AG10803 (cell line): ENCODE measurements around the gene CEP250.

Source experiments
- DNase-seq: peaks from one replicate; pipeline ENCODE4 v3.0.0; 2010; ENCODE audit warnings: low read depth
- H3K4me3 ChIP-seq: 2 replicates; pipeline ENCODE4 v1.5.1; 2011; ENCODE audit warnings: mild to moderate bottlenecking, low read length, control low read depth
- TF ChIP-seq, protein P1 (sequence below): conservative IDR thresholded peaks from 2 replicates; pipeline ENCODE4 v1.5.1; 2011; ENCODE audit warnings: mild to moderate bottlenecking, low read length, control low read depth, inconsistent platforms

CEP250 gene

GRCh38 chr20:35468671-35469334 lies 13.4 kb downstream of the CEP250 start:
- no peak overlapping the region for H3K4me3 ChIP-seq
- TF ChIP-seq, protein P1, sequence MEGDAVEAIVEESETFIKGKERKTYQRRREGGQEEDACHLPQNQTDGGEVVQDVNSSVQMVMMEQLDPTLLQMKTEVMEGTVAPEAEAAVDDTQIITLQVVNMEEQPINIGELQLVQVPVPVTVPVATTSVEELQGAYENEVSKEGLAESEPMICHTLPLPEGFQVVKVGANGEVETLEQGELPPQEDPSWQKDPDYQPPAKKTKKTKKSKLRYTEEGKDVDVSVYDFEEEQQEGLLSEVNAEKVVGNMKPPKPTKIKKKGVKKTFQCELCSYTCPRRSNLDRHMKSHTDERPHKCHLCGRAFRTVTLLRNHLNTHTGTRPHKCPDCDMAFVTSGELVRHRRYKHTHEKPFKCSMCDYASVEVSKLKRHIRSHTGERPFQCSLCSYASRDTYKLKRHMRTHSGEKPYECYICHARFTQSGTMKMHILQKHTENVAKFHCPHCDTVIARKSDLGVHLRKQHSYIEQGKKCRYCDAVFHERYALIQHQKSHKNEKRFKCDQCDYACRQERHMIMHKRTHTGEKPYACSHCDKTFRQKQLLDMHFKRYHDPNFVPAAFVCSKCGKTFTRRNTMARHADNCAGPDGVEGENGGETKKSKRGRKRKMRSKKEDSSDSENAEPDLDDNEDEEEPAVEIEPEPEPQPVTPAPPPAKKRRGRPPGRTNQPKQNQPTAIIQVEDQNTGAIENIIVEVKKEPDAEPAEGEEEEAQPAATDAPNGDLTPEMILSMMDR = no peak
- DNase-seq = no peak

DNA sequence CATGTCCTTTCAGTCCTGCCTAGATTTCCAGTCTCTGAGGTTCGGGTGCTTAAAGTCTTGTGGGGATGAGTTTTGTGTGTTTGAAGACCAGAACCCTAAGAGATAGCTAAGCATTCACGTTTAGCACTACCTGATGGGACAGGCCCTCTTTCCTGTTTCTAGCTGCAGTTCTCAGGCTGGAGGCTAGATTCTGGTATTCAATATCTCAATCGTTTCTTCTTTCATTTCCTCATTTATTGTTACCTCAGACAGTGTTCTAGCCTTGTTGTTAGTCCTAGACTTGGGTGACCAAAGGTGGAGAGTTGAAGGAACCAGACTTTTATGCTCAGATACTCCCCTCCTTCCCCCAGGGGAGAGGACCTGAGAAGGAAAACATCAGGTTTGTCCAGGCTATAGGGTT lies 16.8 kb downstream of the CEP250 start:
- no peak overlapping the region for H3K4me3 ChIP-seq
- no peak for DNase-seq
- TF ChIP-seq, protein P1 = no peak

DNA sequence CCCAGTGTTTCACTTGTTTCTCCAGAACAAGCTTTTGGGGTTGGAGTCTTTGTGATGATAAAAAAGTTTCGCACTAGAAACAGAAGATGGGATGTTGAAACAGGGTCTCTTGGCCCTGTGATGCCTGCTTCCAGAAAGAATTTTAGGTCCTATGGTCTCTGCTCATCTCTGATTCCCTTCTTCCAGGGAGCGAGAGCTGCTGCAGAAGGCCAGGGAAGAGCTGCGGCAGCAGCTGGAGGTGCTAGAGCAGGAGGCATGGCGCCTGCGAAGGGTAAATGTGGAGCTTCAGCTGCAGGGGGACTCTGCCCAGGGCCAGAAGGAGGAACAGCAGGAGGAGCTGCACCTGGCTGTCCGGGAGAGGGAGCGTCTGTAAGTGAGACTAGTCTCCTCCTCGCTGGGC lies 18.3 kb downstream of the CEP250 start:
- TF ChIP-seq, protein P1 = no peak
- DNase-seq = no peak

DNA sequence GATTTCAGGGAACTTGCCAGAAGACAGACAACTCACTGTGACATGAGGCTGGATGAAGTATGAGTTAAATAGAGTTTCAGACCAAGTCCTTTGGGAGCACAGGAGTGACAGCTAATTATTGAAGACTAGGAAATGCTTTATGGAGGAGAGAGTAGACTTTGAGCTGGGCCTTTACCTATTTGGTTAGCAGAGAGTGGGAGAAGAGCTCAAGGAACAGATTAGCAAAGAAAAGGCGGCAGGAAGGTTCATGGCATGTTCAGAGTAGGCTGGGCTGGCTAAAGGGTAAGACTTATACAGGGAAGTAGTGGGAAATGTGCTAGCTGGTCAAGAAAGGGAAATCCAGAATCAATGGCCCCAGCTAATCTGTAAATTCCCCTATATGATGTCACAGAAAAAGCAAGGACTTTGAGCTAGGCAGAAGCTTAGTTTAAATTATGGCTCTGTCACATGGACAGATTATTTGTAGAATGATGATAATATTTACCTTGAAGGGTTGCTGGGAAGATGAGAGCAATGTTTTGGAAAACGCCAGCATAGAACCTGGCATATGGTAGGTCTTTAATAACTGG lies 19.0 kb downstream of the CEP250 start:
- TF ChIP-seq, protein P1 = no peak
- no peak overlapping the region for H3K4me3 ChIP-seq
- DNase-seq = no peak

More for the DNA sequence above, 18.3 kb downstream of the CEP250 start:
- H3K4me3 ChIP-seq = no peak overlapping the region

- H3K4me3 ChIP-seq = no peak overlapping the region
- DNase-seq = no peak
- TF ChIP-seq, protein P1 = no peak
These were observed 20.9 kb downstream of the CEP250 start for GRCh38 chr20:35476288-35476687.

DNA sequence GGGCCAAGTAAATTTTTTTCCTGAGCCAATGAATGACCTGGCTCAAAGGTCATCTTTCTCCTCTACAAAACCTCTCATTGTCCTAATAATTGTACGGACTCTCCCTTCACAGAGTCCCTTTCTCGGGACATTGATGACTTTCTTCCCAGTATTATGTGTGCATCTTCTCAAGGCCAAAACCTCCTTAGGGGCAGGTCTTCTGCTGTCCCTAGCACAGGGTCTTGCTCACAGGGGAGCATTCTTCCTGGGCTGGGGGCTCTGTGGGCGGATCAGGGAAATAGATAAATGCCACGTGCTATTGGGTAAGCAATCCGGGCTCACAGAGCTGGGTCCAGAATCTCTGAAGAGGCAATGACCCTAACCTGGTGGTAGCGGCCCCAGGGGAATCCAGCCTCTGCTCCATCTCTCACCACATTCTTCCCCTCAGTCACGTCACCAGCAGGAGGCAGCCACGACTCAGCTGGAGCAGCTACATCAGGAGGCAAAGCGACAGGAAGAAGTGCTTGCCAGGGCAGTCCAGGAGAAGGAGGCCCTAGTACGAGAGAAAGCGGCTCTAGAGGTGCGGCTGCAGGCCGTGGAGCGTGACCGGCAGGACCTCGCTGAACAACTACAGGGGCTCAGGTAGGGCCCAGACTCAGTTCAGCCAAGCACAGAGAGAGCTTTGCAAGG lies 23.5 kb downstream of the CEP250 start:
- TF ChIP-seq, protein P1 = no peak
- no peak overlapping the region for H3K4me3 ChIP-seq
- no peak for DNase-seq

GRCh38 chr20:35479798-35480197 lies 24.4 kb downstream of the CEP250 start:
- no peak overlapping the region for H3K4me3 ChIP-seq
- TF ChIP-seq, protein P1 = no peak
- DNase-seq = no peak
